ENCODE data around the gene PLXNA4.

Gene PLXNA4

DNA sequence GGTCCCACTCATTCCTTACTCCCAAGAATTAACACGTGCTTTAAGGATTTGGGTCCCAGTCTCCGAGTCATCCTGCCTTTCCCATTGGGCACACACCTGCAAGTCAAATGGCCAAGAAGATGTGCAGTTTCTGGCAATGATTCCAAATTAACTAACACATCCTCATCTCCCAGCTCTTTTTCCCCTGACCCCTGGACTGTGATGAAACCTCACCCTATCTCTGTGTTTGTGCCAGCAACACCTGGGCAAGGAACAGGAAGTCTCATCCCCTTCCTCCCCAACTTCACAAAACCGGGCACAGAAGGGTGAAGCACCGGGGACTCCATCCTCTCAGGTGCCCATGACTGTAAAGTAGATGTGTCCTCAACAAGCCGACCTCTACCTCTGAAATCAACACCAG is 54.8 kb downstream of the PLXNA4 start:
- TF ChIP-seq MYC (IDR thresholded peaks at IDR 0.05; ENCODE audit: low read depth, low read length), result no peak
- no peak for TF ChIP-seq POLR2A (IDR thresholded peaks at IDR 0.05; ENCODE audit: extremely low read depth, insufficient read length)
- TF ChIP-seq, protein P1, sequence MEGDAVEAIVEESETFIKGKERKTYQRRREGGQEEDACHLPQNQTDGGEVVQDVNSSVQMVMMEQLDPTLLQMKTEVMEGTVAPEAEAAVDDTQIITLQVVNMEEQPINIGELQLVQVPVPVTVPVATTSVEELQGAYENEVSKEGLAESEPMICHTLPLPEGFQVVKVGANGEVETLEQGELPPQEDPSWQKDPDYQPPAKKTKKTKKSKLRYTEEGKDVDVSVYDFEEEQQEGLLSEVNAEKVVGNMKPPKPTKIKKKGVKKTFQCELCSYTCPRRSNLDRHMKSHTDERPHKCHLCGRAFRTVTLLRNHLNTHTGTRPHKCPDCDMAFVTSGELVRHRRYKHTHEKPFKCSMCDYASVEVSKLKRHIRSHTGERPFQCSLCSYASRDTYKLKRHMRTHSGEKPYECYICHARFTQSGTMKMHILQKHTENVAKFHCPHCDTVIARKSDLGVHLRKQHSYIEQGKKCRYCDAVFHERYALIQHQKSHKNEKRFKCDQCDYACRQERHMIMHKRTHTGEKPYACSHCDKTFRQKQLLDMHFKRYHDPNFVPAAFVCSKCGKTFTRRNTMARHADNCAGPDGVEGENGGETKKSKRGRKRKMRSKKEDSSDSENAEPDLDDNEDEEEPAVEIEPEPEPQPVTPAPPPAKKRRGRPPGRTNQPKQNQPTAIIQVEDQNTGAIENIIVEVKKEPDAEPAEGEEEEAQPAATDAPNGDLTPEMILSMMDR (IDR thresholded peaks at IDR 0.05; ENCODE audit: low read depth, low read length), result no peak
- TF ChIP-seq, protein P2, sequence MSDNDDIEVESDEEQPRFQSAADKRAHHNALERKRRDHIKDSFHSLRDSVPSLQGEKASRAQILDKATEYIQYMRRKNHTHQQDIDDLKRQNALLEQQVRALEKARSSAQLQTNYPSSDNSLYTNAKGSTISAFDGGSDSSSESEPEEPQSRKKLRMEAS (IDR thresholded peaks at IDR 0.05; ENCODE audit: low read depth, low read length), result no peak
- DNase-seq (ENCODE audit: low read depth), result no peak
- H3K4me3 ChIP-seq (ENCODE audit: low read depth, low read length), result no peak overlapping the region

DNA sequence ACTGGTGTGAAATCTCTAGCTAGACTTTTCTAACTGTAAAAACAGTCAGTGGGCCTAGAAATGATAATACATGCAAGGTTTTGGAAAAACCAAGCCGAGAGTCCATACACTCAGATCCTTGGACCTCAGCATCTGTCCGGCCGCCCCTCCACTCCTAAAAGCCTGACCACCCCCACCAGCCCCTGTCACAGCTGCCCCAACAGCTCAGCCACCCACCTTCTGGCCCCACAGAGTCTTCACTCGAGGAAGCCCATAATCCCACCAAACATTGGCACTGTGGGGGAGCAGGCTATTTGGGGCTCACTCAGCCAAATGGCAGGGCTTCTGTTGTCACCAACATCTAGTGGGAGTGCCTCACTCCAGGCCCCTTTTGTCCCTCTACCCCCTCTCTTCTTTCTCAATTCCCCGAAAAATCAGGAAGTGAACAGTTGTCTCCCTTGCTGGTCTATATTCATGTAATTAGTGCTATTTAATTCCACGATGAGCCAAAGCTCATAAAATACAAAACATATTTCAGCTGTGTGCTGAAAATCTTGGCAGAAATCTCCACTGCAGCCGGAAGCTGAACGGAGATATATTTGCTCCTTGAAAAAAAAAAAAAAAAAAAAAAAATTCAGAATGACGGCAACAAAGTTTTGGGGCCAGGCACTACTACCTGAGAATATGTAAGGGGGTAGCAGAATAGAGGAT is 55.5 kb downstream of the PLXNA4 start:
- no peak overlapping the region for H3K4me3 ChIP-seq (ENCODE audit: low read depth, low read length)
- TF ChIP-seq, protein P1 (IDR thresholded peaks at IDR 0.05; ENCODE audit: low read depth, low read length), result no peak
- TF ChIP-seq MYC (IDR thresholded peaks at IDR 0.05; ENCODE audit: low read depth, low read length) (no peak), POLR2A (IDR thresholded peaks at IDR 0.05; ENCODE audit: extremely low read depth, insufficient read length) (no peak)
- TF ChIP-seq, protein P2 (IDR thresholded peaks at IDR 0.05; ENCODE audit: low read depth, low read length), result no peak
- no peak for DNase-seq (ENCODE audit: low read depth)

DNA sequence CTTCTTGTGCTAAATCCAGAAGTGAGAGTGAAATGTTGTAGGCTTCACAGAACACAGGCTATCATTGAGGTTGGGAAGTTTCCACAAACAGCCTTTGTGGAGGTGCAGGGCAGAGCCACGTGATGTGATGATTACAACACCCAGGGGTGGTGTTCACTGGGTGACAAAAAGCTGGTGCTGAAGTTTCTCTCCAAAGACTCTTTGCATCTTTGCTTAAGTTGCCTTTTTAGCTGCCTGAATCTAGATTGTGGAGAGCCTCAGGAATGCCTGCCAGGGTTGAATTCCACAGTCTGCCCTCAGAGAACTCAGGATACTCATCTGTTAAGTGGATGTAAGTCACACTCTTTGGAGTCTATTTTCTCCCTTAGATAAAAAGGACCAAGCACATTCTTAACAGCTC is 56.3 kb downstream of the PLXNA4 start:
- DNase-seq (ENCODE audit: low read depth), result no peak
- H3K4me3 ChIP-seq (ENCODE audit: low read depth, low read length), result no peak overlapping the region
- TF ChIP-seq, protein P1 (IDR thresholded peaks at IDR 0.05; ENCODE audit: low read depth, low read length), result no peak
- TF ChIP-seq MYC (IDR thresholded peaks at IDR 0.05; ENCODE audit: low read depth, low read length), result no peak
- TF ChIP-seq, protein P2 (IDR thresholded peaks at IDR 0.05; ENCODE audit: low read depth, low read length), result no peak
- no peak for TF ChIP-seq POLR2A (IDR thresholded peaks at IDR 0.05; ENCODE audit: extremely low read depth, insufficient read length)

DNA sequence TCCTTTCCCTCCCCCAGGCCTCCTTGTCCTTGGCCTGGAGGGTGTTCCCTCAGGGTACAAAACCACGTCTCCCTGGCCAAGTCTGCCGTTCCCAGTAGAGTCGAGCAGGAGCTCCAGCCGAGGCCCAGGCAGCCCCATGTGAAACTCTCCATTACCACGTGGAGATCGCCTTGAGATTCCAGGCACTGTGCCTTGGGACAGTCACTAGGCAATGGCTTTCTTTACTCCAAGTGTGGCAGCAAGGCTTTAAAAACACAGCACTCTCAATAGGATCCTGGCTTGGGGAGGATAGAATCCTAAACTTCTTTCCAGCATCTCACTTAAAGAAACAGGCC is 57.5 kb downstream of the PLXNA4 start:
- TF ChIP-seq MYC (IDR thresholded peaks at IDR 0.05; ENCODE audit: low read depth, low read length) (no peak), POLR2A (IDR thresholded peaks at IDR 0.05; ENCODE audit: extremely low read depth, insufficient read length) (no peak)
- TF ChIP-seq, protein P2 (IDR thresholded peaks at IDR 0.05; ENCODE audit: low read depth, low read length), result no peak
- TF ChIP-seq, protein P1 (IDR thresholded peaks at IDR 0.05; ENCODE audit: low read depth, low read length), result no peak

DNA sequence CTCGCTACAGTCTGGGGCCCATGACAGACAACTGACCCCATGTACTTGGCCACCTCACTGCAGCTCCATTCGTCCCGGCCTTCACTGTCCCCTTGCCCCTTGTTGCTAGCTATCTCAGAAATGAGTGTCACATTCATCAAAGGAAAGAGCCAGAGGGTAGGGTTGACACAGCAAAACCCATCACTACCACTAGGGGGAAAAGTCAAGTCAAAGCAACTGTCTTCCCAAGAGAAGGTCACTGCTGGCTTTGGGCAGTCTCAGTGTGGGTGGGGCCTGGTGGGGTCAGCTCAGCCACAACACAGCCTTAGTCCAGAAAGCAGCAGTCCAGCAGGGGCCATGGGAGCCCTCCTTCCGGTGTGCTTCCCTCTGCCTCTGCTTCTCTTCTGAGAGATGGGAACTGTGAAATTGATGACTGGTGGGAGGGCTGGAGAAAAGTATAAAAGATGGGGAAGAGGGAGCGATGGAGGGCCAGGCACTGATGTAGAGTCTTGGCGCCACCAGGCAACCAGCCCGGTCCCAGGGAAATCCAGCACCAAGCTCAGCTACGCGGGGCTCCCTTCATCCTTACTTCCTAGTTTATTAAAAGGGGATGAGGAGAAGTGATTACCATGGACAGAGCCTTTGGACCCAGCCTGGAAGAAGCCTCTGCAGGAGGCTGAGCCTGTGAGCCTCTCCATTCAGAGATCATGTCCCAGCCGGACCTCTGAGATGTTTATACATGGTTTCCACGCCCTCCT is 58.0 kb downstream of the PLXNA4 start:
- peak; percentile 47 for DNase-seq (ENCODE audit: low read depth)
- TF ChIP-seq, protein P1 (IDR thresholded peaks at IDR 0.05; ENCODE audit: low read depth, low read length), result peak; percentile 71
- TF ChIP-seq, protein P2 (IDR thresholded peaks at IDR 0.05; ENCODE audit: low read depth, low read length), result no peak
- TF ChIP-seq MYC (IDR thresholded peaks at IDR 0.05; ENCODE audit: low read depth, low read length) (no peak), POLR2A (IDR thresholded peaks at IDR 0.05; ENCODE audit: extremely low read depth, insufficient read length) (no peak)
- H3K4me3 ChIP-seq (ENCODE audit: low read depth, low read length), result no peak overlapping the region

More for the DNA sequence above, 57.5 kb downstream of the PLXNA4 start:
- H3K4me3 ChIP-seq (ENCODE audit: low read depth, low read length), result no peak overlapping the region
- no peak for DNase-seq (ENCODE audit: low read depth)
